Omental fat pad (tissue), 4 donors: ENCODE data around the gene SELENOS. TPM values are rescaled to one million over a fixed set of nuclear protein-coding genes. Genes with fewer than 3 reads are reported as not detected.

Source experiments
- ATAC-seq: fragments of 150-250 bp; one replicate; pipeline ENCODE4 v1.9.1; 2016; ENCODE audit warnings: mild to moderate bottlenecking, moderate library complexity; ENCODE audit not compliant: low FRiP score
- DNase-seq: peaks from one replicate; pipeline ENCODE4 v3.0.0-alpha.2; 2019; ENCODE audit warnings: low spot score
- CTCF ChIP-seq, 3 donors: fragments of 450-650 bp; IDR thresholded peaks; one replicate each; pipeline ENCODE4 v1.5.1; 2016 to 2017; ENCODE audit warnings: antibody characterized with exemption in 3 of 3, mild to moderate bottlenecking in 3 of 3, moderate library complexity in 2 of 3
- total RNA-seq, 4 donors: library from RNA; depleted of rRNA; stranded (reverse); fragments of >200 nt; gene quantifications; one replicate each; pipeline ENCODE4 v1.1.0, GENCODE V29; 2016

Gene SELENOS
- total RNA-seq, 4 donors from 2014 or later, result 61.0 to 99.4 (median 92.3) TPM

GRCh38 chr15:101322854-101323477 is 45.7 kb upstream of the SELENOS start:
- DNase-seq, result no peak
- no peak for TF ChIP-seq CTCF (IDR thresholded peaks at IDR 0.05)
- no peak for ATAC-seq

- no peak for TF ChIP-seq CTCF (IDR thresholded peaks at IDR 0.05)
- DNase-seq, result no peak
- ATAC-seq, result no peak
Measured at GRCh38 chr15:101322016-101322695, 44.9 kb upstream of the SELENOS start.

GRCh38 chr15:101320501-101321052 is 43.3 kb upstream of the SELENOS start:
- TF ChIP-seq CTCF (IDR thresholded peaks at IDR 0.05), result no peak
- DNase-seq, result no peak
- ATAC-seq, result no peak

GRCh38 chr15:101318839-101319238 is 41.6 kb upstream of the SELENOS start:
- TF ChIP-seq CTCF (IDR thresholded peaks at IDR 0.05), result no peak
- DNase-seq, result no peak
- no peak for ATAC-seq

GRCh38 chr15:101318147-101318819 is 41.0 kb upstream of the SELENOS start:
- no peak for ATAC-seq
- TF ChIP-seq CTCF (IDR thresholded peaks at IDR 0.05), result no peak
- DNase-seq, result no peak

- ATAC-seq (no peak), DNase-seq (no peak)
- no peak for TF ChIP-seq CTCF (IDR thresholded peaks at IDR 0.05)
Measured at GRCh38 chr15:101317336-101317872, 40.1 kb upstream of the SELENOS start.
